Panc1 (cell line): Measurements from ENCODE around the gene CWC22.

ENCODE experiments used
- CTCF ChIP-seq: fragments of 450-650 bp; IDR thresholded peaks from 2 replicates; pipeline ENCODE4 v1.5.1; 2017; ENCODE audit warnings: mild to moderate bottlenecking
- POLR2AphosphoS5 ChIP-seq: IDR thresholded peaks from 2 replicates; pipeline ENCODE4 v1.6.1; 2012; ENCODE audit warnings: mild to moderate bottlenecking, low read depth, low read length, moderate library complexity
- REST ChIP-seq, 2 experiments: IDR thresholded peaks; 2 replicates each; pipeline ENCODE4 v1.6.1; 2011 to 2012; ENCODE audit warnings: low read depth in 2 of 2, control low read depth in 1 of 2, low read length in 1 of 2, mild to moderate bottlenecking in 1 of 2, moderate library complexity in 1 of 2; ENCODE audit not compliant: insufficient read depth in 1 of 2
- TCF7L2 ChIP-seq: IDR thresholded peaks from 2 replicates; pipeline ENCODE4 v1.6.1; 2011; ENCODE audit warnings: mild to moderate bottlenecking, low read depth, low read length, inconsistent platforms

GRCh38 chr2:180021850-180022249 lies 14.8 kb upstream of the CWC22 start:
- no peak for TF ChIP-seq POLR2AphosphoS5
- no peak for TF ChIP-seq CTCF
- no peak for TF ChIP-seq TCF7L2
- no peak for TF ChIP-seq REST (IDR thresholded peaks at IDR 0.05; ENCODE audit: insufficient read depth in 1 of 2, low read depth in 2 of 2, low read length in 1 of 2)
